NCI-H446 (cell line): ENCODE results near the gene PRR5.
"Not testable (repeated sequence)": the region's sequence is repeated elsewhere in the genome, so short reads cannot be mapped to it uniquely, and the experiment has no call there.

Experiments used
- DNase-seq, 2 experiments: peaks; one replicate each; lab custom pipeline; 2025; lab: John Stamatoyannopoulos, UW

The PRR5 gene

GRCh38 chr22:44673406-44673805, 28.6 kb upstream of the PRR5 start:
- no peak for DNase-seq

- not testable (repeated sequence) for DNase-seq
Measured at GRCh38 chr22:44676066-44676440, 26.0 kb upstream of the PRR5 start.

GRCh38 chr22:44676441-44677352, 25.3 kb upstream of the PRR5 start:
- no peak for DNase-seq

- DNase-seq, result no peak
Measured at GRCh38 chr22:44677353-44677840, 24.6 kb upstream of the PRR5 start.

GRCh38 chr22:44677871-44678555, 24.0 kb upstream of the PRR5 start:
- DNase-seq, result no peak

- no peak for DNase-seq
Measured at GRCh38 chr22:44678556-44679305, 23.3 kb upstream of the PRR5 start.

- not testable (repeated sequence) for DNase-seq
Measured at GRCh38 chr22:44679306-44679647, 22.7 kb upstream of the PRR5 start.

GRCh38 chr22:44680058-44680457, 21.9 kb upstream of the PRR5 start:
- no peak for DNase-seq

GRCh38 chr22:44680481-44680894, 21.5 kb upstream of the PRR5 start:
- no peak for DNase-seq

GRCh38 chr22:44682556-44683168, 19.3 kb upstream of the PRR5 start:
- no peak for DNase-seq

- DNase-seq, result no peak
Measured at GRCh38 chr22:44683237-44683636, 18.8 kb upstream of the PRR5 start.

- DNase-seq, result no peak
Measured at GRCh38 chr22:44683881-44684280, 18.1 kb upstream of the PRR5 start.

- DNase-seq, result peak; percentile 34 to 67
Measured at GRCh38 chr22:44684506-44685383, 17.3 kb upstream of the PRR5 start.

- no peak for DNase-seq
Measured at GRCh38 chr22:44685384-44686056, 16.5 kb upstream of the PRR5 start.

GRCh38 chr22:44686873-44687600, 15.0 kb upstream of the PRR5 start:
- DNase-seq, result no peak

GRCh38 chr22:44689173-44689572, 12.8 kb upstream of the PRR5 start:
- DNase-seq, result no peak

- DNase-seq, result no peak
Measured at GRCh38 chr22:44689915-44690524, 12.0 kb upstream of the PRR5 start.

GRCh38 chr22:44691796-44692661, 10.0 kb upstream of the PRR5 start:
- DNase-seq, result no peak
